Lower lobe of right lung (tissue), 2 donors: ENCODE measurements around the gene DCTN1. TPM values are rescaled to one million over a fixed set of nuclear protein-coding genes. Genes with fewer than 3 reads are reported as not detected.

Experiments used
- ATAC-seq, 2 donors: fragments of 200-7000 bp; cut with Tn5 transposase; one replicate each; pipeline ENCODE4 v1.9.1; 2020 to 2022; ENCODE audit warnings: mild to moderate bottlenecking in 2 of 2, moderate library complexity in 2 of 2
- DNase-seq: peaks from one replicate; pipeline ENCODE4 v3.0.0-alpha.2; 2020
- H3K27ac ChIP-seq: fragments of 200-600 bp; one replicate; pipeline ENCODE4 v1.8.0; 2022
- H3K27me3 ChIP-seq: fragments of 200-600 bp; one replicate; pipeline ENCODE4 v1.8.0; 2022; ENCODE audit warnings: low read depth
- H3K36me3 ChIP-seq: fragments of 200-600 bp; one replicate; pipeline ENCODE4 v1.8.0; 2022; ENCODE audit warnings: mild to moderate bottlenecking
- H3K4me1 ChIP-seq: fragments of 200-600 bp; one replicate; pipeline ENCODE4 v1.8.0; 2022
- H3K4me3 ChIP-seq: fragments of 200-600 bp; one replicate; pipeline ENCODE4 v1.8.0; 2022; ENCODE audit warnings: mild to moderate bottlenecking
- H3K9me3 ChIP-seq: fragments of 200-600 bp; one replicate; pipeline ENCODE4 v1.8.0; 2022
- CTCF ChIP-seq: fragments of 200-600 bp; IDR thresholded peaks from one replicate; pipeline ENCODE4 v1.8.0; 2022; ENCODE audit warnings: antibody characterized with exemption, mild to moderate bottlenecking
- intact Hi-C: fragments of 100-400 bp; cut with DNase I; formaldehyde crosslinking; loops from one replicate; pipeline ENCODE4 v1.11.0; 2022
- total RNA-seq: library from RNA; stranded (reverse); fragmentation: NEBNext Ultra II Directional; extraction: Animal tissue kit (Norgen Biotek cat#: 25700); gene quantifications from one replicate; pipeline ENCODE4 v1.2.1, GENCODE V29; 2021
- donor health status: DM: no; HTN: yes; CAD: no; lungs with severe emphysema.

Gene DCTN1
- total RNA-seq, 1 donor from 2014 or later = 142 TPM

- TF ChIP-seq CTCF = no peak
- Histone ChIP-seq H3K27me3 (no peaks in the 10 kb centered on the region), H3K36me3 (no peaks in the 10 kb centered on the region), H3K9me3 (no peaks in the 10 kb centered on the region), H3K4me3 (no peak overlapping the region), H3K27ac (no peak overlapping the region), H3K4me1 (no peaks in the 10 kb centered on the region)
- intact Hi-C loops = no loop called here
- ATAC-seq = no peak
- no peak for DNase-seq
These were observed 66.6 kb downstream of the DCTN1 start for GRCh38 chr2:74313497-74313896.

DNA sequence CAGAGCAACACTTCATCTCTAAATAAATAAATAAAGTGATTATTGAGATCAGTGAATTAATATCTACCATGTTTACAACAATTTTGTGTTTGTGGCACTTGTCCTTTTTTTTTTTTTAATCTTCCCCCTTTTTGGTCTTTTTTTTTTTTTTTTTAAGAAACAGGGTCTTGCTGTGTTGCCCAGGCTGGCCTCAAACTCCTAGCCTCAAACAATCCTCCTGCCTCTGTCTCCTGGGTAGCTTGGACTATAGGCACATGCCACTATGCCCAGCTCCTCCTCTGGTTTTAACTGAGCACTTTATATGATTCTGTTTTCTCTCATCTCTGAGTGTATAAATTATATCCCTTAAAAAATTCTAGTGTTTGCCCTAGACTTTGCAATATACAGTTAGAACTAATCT lies 67.2 kb downstream of the DCTN1 start:
- DNase-seq (no peak), ATAC-seq (no peak)
- no peaks in the 10 kb centered on the region for H3K9me3 ChIP-seq
- H3K27ac ChIP-seq = no peak overlapping the region
- H3K4me3 ChIP-seq = no peak overlapping the region
- H3K27me3 ChIP-seq = no peaks in the 10 kb centered on the region
- no peak for TF ChIP-seq CTCF
- intact Hi-C loops = no loop called here
- no peaks in the 10 kb centered on the region for H3K36me3 ChIP-seq
- H3K4me1 ChIP-seq = no peaks in the 10 kb centered on the region

Other genes with a start within 250 kb of the DCTN1 start
- gene BOLA3, start 232.4 kb downstream of the DCTN1 start, total RNA-seq = 19.6 TPM
- gene MOB1A, start 201.4 kb downstream of the DCTN1 start, total RNA-seq = 146 TPM
- gene MTHFD2, start 181.7 kb downstream of the DCTN1 start, total RNA-seq = 54.7 TPM
- gene SLC4A5, start 36.9 kb downstream of the DCTN1 start, total RNA-seq = 4.2 TPM
- 10.0 TPM for gene C2orf81, start 41.3 kb upstream of the DCTN1 start, total RNA-seq
- 14.5 TPM for gene WDR54, start 41.4 kb upstream of the DCTN1 start, total RNA-seq
- gene RTKN, start 61.6 kb upstream of the DCTN1 start, total RNA-seq = 27.5 TPM
- gene INO80B, start 74.8 kb upstream of the DCTN1 start, total RNA-seq = 38.4 TPM
- 60.1 TPM for gene WBP1, start 78.1 kb upstream of the DCTN1 start, total RNA-seq
- 50.9 TPM for gene MOGS, start 85.1 kb upstream of the DCTN1 start, total RNA-seq
- gene MRPL53, start 92.4 kb upstream of the DCTN1 start, total RNA-seq = 81.3 TPM
- gene CCDC142, start 102.7 kb upstream of the DCTN1 start, total RNA-seq = 20.2 TPM
- 23.0 TPM for gene TTC31, start 102.8 kb upstream of the DCTN1 start, total RNA-seq
- gene LBX2, start 119.3 kb upstream of the DCTN1 start, total RNA-seq = 1.5 TPM
- gene PCGF1, start 127.4 kb upstream of the DCTN1 start, total RNA-seq = 28.4 TPM
- gene TLX2, start 134.1 kb upstream of the DCTN1 start, total RNA-seq = not detected
- gene DQX1, start 145.9 kb upstream of the DCTN1 start, total RNA-seq = 0.44 TPM
- 122 TPM for gene AUP1, start 149.4 kb upstream of the DCTN1 start, total RNA-seq
- gene HTRA2, start 149.6 kb upstream of the DCTN1 start, total RNA-seq = 34.3 TPM
- gene LOXL3, start 173.6 kb upstream of the DCTN1 start, total RNA-seq = 12.1 TPM
- 38.4 TPM for gene DOK1, start 174.4 kb upstream of the DCTN1 start, total RNA-seq